NCI-H524 (cell line): Measurements from ENCODE around the gene TSPAN18.

Experiments used
- DNase-seq, 2 experiments: peaks; one replicate each; lab custom pipeline; 2025; lab: John Stamatoyannopoulos, UW

The TSPAN18 gene

GRCh38 chr11:44823868-44824267, 97.1 kb downstream of the TSPAN18 start:
- DNase-seq: no peak

- DNase-seq: no peak
Observed at GRCh38 chr11:44824300-44824704, 97.5 kb downstream of the TSPAN18 start.

- no peak for DNase-seq
Observed at GRCh38 chr11:44825058-44825785, 98.5 kb downstream of the TSPAN18 start.

GRCh38 chr11:44826922-44827643, 100.3 kb downstream of the TSPAN18 start:
- no peak for DNase-seq

GRCh38 chr11:44828296-44828695, 101.5 kb downstream of the TSPAN18 start:
- DNase-seq: no peak

GRCh38 chr11:44829838-44830237, 103.1 kb downstream of the TSPAN18 start:
- DNase-seq: no peak

- DNase-seq: no peak
Observed at GRCh38 chr11:44831605-44832394, 105.0 kb downstream of the TSPAN18 start.

- no peak for DNase-seq
Observed at GRCh38 chr11:44832452-44832851, 105.7 kb downstream of the TSPAN18 start.

- no peak for DNase-seq
Observed at GRCh38 chr11:44833221-44833876, 106.6 kb downstream of the TSPAN18 start.

GRCh38 chr11:44833877-44834452, 107.2 kb downstream of the TSPAN18 start:
- no peak for DNase-seq

- no peak for DNase-seq
Observed at GRCh38 chr11:44834846-44835245, 108.1 kb downstream of the TSPAN18 start.

- no peak for DNase-seq
Observed at GRCh38 chr11:44835296-44835695, 108.5 kb downstream of the TSPAN18 start.

- no peak for DNase-seq
Observed at GRCh38 chr11:44835938-44836337, 109.2 kb downstream of the TSPAN18 start.

- no peak for DNase-seq
Observed at GRCh38 chr11:44837661-44838060, 110.9 kb downstream of the TSPAN18 start.

GRCh38 chr11:44839458-44840084, 112.8 kb downstream of the TSPAN18 start:
- DNase-seq: peak; percentile 78 to 83

- no peak for DNase-seq
Observed at GRCh38 chr11:44840085-44840478, 113.3 kb downstream of the TSPAN18 start.

- DNase-seq: no peak
Observed at GRCh38 chr11:44840521-44841251, 113.9 kb downstream of the TSPAN18 start.

GRCh38 chr11:44842220-44842619, 115.5 kb downstream of the TSPAN18 start:
- DNase-seq: no peak

- no peak for DNase-seq
Observed at GRCh38 chr11:44846852-44847251, 120.1 kb downstream of the TSPAN18 start.

GRCh38 chr11:44847316-44847715, 120.6 kb downstream of the TSPAN18 start:
- DNase-seq: no peak
